GM12801 (cell line): ENCODE results near the gene RPRML.

Experiments
- TF ChIP-seq, protein P1 (sequence below): IDR thresholded peaks from one replicate; pipeline ENCODE4 v1.5.1; 2011; ENCODE audit warnings: control low read depth; ENCODE audit not compliant: insufficient read length; ENCODE audit errors: extremely low read depth

RPRML gene

DNA sequence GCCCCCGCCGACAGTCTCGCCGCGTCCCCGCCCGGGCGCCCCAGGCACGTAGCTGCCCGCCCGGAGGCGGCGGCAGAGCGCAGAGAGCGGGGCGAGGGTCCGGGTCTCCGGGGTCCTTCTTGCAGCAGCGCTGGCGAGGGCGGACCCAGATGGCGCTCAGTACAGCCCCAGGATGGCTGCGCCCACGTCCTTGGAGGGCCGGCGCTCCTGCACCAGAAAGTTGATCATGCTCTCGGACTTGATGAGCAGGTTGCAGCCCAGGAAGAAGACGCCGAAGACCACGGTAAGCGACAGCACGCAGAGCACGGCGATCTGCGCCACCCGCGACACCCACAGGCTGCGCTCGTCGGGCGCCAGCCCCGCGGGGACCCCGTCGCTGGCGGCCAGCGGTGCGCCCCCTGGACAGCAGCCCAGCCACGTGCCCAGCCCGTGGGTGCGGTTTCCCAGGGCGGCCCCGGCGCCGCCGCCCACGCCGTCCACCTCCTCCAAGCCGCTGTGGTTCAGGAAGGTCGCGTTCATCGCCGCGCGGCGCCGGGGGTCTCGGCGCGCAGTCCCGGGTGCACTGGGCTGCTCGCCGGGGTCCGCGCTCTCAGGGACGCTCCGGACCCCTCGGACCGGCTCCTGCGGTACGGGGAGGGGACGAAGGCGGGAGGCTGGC, 435 bp downstream of the RPRML start:
- TF ChIP-seq, protein P1, sequence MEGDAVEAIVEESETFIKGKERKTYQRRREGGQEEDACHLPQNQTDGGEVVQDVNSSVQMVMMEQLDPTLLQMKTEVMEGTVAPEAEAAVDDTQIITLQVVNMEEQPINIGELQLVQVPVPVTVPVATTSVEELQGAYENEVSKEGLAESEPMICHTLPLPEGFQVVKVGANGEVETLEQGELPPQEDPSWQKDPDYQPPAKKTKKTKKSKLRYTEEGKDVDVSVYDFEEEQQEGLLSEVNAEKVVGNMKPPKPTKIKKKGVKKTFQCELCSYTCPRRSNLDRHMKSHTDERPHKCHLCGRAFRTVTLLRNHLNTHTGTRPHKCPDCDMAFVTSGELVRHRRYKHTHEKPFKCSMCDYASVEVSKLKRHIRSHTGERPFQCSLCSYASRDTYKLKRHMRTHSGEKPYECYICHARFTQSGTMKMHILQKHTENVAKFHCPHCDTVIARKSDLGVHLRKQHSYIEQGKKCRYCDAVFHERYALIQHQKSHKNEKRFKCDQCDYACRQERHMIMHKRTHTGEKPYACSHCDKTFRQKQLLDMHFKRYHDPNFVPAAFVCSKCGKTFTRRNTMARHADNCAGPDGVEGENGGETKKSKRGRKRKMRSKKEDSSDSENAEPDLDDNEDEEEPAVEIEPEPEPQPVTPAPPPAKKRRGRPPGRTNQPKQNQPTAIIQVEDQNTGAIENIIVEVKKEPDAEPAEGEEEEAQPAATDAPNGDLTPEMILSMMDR, result no peak

DNA sequence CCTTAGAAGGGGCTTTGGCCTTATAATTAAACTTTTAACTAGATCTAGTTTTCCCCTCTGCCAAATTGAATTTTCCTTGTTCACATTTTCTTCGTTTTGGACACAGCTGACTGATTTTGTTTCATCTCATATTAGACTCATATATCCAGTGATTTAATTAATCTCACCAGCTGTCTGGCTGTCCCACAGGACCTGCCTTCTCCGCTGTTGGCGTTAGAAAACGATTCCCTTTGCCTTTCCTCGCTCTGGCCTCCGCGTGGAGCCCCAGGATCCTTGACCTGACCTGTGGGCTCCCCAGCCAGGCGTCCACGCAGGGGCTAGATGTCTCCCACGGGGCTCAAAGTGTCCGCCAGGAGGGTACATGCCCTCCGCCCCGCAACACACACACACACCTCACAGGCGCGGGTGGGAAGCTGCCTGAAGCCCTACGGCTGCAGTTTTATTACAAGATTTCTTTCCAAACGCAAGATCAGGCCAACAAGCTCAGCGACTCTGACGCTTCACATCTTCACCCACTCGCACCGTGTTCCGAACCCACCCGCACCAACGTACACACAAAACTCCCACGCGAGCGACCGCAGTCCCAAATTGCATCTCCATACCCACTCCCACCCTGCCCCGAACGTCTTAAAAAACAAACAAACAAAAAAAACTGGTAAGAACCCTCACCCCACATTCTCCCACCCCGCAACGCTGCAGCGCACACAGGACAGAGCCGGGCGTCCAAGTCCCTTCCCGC, 1.1 kb downstream of the RPRML start:
- TF ChIP-seq, protein P1, result no peak

DNA sequence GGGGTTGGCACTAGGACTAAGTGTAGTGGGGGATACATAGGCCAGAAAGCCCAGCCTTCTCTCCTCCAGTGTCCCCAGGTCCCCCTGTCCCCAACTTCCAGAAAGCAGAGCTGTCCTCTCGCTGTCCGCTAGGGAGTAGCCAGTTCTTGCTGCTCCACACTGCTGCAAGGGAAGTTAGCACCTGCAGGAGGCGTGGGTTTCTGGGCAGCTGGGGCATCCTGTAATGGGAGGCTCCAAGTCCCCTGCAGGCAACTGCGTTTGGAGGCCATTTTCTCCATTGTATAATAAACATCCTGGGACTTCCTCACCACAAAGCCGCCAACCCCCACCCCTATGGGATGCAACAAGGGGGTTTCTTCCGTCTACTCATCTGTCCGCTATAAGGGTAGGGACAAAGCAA, 1.7 kb downstream of the RPRML start:
- TF ChIP-seq, protein P1, result no peak

DNA sequence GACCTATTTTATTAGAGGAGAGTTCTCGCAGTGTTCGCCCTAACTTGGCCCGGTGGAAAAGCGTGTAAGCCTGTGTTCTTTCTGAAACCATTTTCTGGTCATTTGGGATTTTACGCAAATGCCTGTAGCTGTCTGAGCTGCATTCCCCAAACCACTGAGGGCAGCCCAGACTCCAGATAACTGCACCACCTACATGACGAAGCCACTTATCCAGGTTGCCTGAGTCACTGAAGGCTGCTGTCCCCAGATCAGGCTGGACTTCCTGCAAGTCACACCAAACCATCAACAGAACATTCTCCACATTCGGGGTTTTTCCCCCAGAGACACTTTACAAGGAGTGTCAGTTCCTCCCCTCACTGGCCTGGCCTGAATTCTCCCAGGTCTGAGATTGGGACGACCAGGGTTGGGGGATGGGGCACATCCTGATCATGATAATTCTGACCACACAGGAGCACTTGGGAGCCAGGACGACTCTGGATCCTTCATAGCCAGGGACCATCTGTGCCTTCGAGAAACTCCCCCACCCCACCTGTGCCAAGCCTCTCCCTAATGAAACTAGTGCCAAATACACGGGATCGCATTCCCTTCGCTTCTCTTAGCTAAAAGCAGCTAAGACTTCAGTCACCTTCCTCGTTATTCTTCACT, 2.3 kb downstream of the RPRML start:
- TF ChIP-seq, protein P1, result no peak

DNA sequence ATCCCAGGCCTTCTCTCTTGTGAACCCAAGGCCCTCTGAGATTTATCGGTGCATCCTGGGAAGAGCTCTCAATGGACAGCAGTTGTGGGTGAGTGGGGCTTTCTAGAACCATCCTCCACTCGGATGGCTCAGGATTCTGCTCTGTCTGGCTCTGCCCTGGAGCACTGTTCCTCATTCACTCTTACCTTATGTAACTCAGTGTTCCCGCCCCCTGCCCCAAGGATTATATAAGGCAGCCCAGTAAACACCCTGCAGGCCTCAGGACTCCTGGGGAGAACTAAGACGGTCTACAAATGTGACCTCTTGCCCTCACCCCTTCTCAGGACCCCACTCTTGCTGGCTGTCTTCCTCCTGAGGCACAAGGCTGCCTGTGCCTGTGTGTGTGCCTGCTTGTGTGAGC, 3.8 kb downstream of the RPRML start:
- TF ChIP-seq, protein P1, result no peak

DNA sequence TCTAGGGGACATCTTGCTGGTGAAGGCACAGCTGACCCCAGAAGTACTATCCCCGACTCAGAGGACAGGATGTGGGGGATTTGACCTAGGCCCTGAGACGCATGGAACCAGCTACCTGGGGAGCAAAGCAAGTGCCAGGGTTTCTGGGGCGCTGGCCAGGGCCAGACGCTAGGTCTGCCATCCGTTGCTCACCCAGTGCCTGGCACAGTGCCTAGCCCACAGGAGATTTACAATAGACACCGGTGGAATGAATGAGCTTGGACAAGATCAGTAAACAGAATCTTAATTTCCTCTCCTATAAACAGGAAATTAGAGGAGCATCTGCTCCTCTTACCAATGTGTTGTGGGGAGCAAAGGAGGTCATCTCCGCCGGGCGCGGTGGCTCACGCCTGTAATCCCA, 5.0 kb downstream of the RPRML start:
- TF ChIP-seq, protein P1, result no peak

DNA sequence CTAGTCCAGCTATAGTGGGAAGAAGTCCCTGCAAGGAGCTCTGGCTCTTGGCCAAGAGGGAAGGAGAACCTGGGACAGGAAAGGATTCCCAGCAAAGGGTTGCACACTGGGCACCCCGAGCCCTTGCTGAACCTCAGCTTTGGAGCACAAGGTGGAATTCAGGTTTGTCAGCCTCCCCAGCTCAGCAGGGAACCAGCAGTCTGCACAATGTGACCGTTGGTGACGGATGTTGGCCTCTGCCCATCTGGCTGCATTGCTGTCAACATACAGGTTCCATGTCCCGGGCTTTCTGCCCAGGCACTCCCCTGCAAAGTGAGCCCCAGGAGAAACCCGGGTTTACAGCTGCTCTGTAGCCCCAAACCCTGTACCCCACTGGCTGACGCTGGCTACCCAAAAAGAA, 6.7 kb downstream of the RPRML start:
- TF ChIP-seq, protein P1, result no peak
